HEK293 (cell line): ENCODE results near the gene GRIK2.

Experiments
- CTCF ChIA-PET: fragments of 350-600 bp; formaldehyde crosslinking; extraction: SDS; loops from one replicate; lab custom pipeline; 2021; ENCODE audit warnings: antibody characterized with exemption; lab: Yijun Ruan, JAX
- POLR2A ChIA-PET: fragments of 300-600 bp; formaldehyde crosslinking; extraction: SDS; loops from one replicate; lab custom pipeline; 2020; ENCODE audit warnings: antibody characterized with exemption, inconsistent platforms; lab: Yijun Ruan, JAX
- H3K27ac ChIP-seq: fragments of 200-500 bp; sonication (Bioruptor generic); 2 replicates; pipeline ENCODE4 v1.5.1; 2014; ENCODE audit warnings: low read depth, low read length, control low read depth, inconsistent platforms; ENCODE audit errors: extremely low read depth
- H3K36me3 ChIP-seq, 2 experiments: fragments of 200-500 bp in 1 of 2; sonication (Bioruptor generic) in 1 of 2; 1 replicate in 1 of 2; 2 replicates in 1 of 2; pipeline ENCODE4 v1.5.1; 2014 to 2017; ENCODE audit warnings: inconsistent platforms in 2 of 2, low read length in 2 of 2; ENCODE audit not compliant: control insufficient read depth in 2 of 2, insufficient read depth in 1 of 2
- H3K4me1 ChIP-seq: fragments of 200-500 bp; sonication (Bioruptor generic); 2 replicates; pipeline ENCODE4 v1.5.1; 2014; ENCODE audit warnings: mild to moderate bottlenecking, low read length, inconsistent platforms; ENCODE audit not compliant: control insufficient read depth, insufficient read depth
- H3K4me3 ChIP-seq: 2 replicates; pipeline ENCODE4 v1.5.1; 2011; ENCODE audit warnings: low read depth, mild to moderate bottlenecking, control low read depth, low read length, moderate library complexity
- H3K9me3 ChIP-seq: fragments of 200-500 bp; sonication (Bioruptor generic); 2 replicates; pipeline ENCODE4 v1.5.1; 2014; ENCODE audit warnings: low read depth, low read length, inconsistent platforms; ENCODE audit not compliant: control insufficient read depth, insufficient read depth
- GLI2 ChIP-seq: fragments of 450-650 bp; formaldehyde crosslinking; IDR thresholded peaks from 2 replicates; pipeline ENCODE4; 2017; ENCODE audit warnings: missing biosample characterization, missing genetic modification characterization, low read depth, borderline replicate concordance
- GLIS2 ChIP-seq: fragments of 450-650 bp; formaldehyde crosslinking; IDR thresholded peaks from 2 replicates; pipeline ENCODE4 v1.5.1; 2016; ENCODE audit warnings: missing biosample characterization, missing genetic modification characterization
- HOXC10 ChIP-seq: sonication (generic); formaldehyde crosslinking; IDR thresholded peaks from 2 replicates; pipeline ENCODE4 v1.8.1; 2023; ENCODE audit warnings: mild to moderate bottlenecking, missing genetic modification reagents
- IKZF3 ChIP-seq: fragments of 450-650 bp; IDR thresholded peaks from 2 replicates; pipeline ENCODE4 v1.5.0; 2018; ENCODE audit warnings: missing biosample characterization, mild to moderate bottlenecking, missing genetic modification characterization, moderate library complexity
- INSM2 ChIP-seq: fragments of 450-650 bp; formaldehyde crosslinking; IDR thresholded peaks from 2 replicates; pipeline ENCODE4 v1.5.1; 2016; ENCODE audit warnings: missing biosample characterization, missing genetic modification characterization
- KLF1 ChIP-seq: fragments of 450-650 bp; formaldehyde crosslinking; IDR thresholded peaks from 2 replicates; pipeline ENCODE4 v1.5.1; 2016; ENCODE audit warnings: missing biosample characterization, missing genetic modification characterization
- MEIS1 ChIP-seq: sonication (generic); formaldehyde crosslinking; IDR thresholded peaks from 2 replicates; pipeline ENCODE4 v1.8.1; 2022; ENCODE audit warnings: missing genetic modification reagents, mild to moderate bottlenecking, borderline replicate concordance
- PATZ1 ChIP-seq: fragments of 450-650 bp; formaldehyde crosslinking; IDR thresholded peaks from 2 replicates; pipeline ENCODE4 v1.5.1; 2016; ENCODE audit warnings: missing biosample characterization, missing genetic modification characterization
- PRDM1 ChIP-seq: fragments of 450-650 bp; formaldehyde crosslinking; IDR thresholded peaks from 2 replicates; pipeline ENCODE4; 2016; ENCODE audit warnings: missing biosample characterization, missing genetic modification characterization
- RBAK ChIP-seq: fragments of 450-650 bp; formaldehyde crosslinking; IDR thresholded peaks from 2 replicates; pipeline ENCODE4 v1.5.1; 2016; ENCODE audit warnings: missing biosample characterization, missing genetic modification characterization
- ZBTB20 ChIP-seq: fragments of 450-650 bp; formaldehyde crosslinking; IDR thresholded peaks from 2 replicates; pipeline ENCODE4 v1.5.1; 2016; ENCODE audit warnings: missing biosample characterization, missing genetic modification characterization
- ZBTB21 ChIP-seq: fragments of 450-650 bp; formaldehyde crosslinking; IDR thresholded peaks from 2 replicates; pipeline ENCODE4 v1.5.1; 2017; ENCODE audit warnings: missing biosample characterization, missing genetic modification characterization
- ZIC2 ChIP-seq: fragments of 450-650 bp; formaldehyde crosslinking; IDR thresholded peaks from 2 replicates; pipeline ENCODE4 v1.5.1; 2016; ENCODE audit warnings: missing biosample characterization, missing genetic modification characterization
- ZNF121 ChIP-seq: fragments of 450-650 bp; formaldehyde crosslinking; IDR thresholded peaks from 2 replicates; pipeline ENCODE4 v1.5.1; 2016; ENCODE audit warnings: missing biosample characterization, missing genetic modification characterization
- ZNF169 ChIP-seq: fragments of 450-650 bp; formaldehyde crosslinking; IDR thresholded peaks from 2 replicates; pipeline ENCODE4 v1.5.1; 2016; ENCODE audit warnings: missing biosample characterization, missing genetic modification characterization
- ZNF202 ChIP-seq: fragments of 450-650 bp; formaldehyde crosslinking; IDR thresholded peaks from 2 replicates; pipeline ENCODE4 v1.5.1; 2016; ENCODE audit warnings: missing biosample characterization, missing genetic modification characterization, borderline replicate concordance
- ZNF214 ChIP-seq: fragments of 450-650 bp; formaldehyde crosslinking; IDR thresholded peaks from 2 replicates; pipeline ENCODE4 v1.5.1; 2017; ENCODE audit warnings: missing biosample characterization, mild to moderate bottlenecking, missing genetic modification characterization, borderline replicate concordance
- ZNF248 ChIP-seq: fragments of 450-650 bp; formaldehyde crosslinking; IDR thresholded peaks from 2 replicates; pipeline ENCODE4 v1.5.1; 2017; ENCODE audit warnings: missing biosample characterization, missing genetic modification characterization
- ZNF354C ChIP-seq: fragments of 450-650 bp; formaldehyde crosslinking; IDR thresholded peaks from 2 replicates; pipeline ENCODE4 v1.5.1; 2016; ENCODE audit warnings: missing biosample characterization, missing genetic modification characterization, low read depth, borderline replicate concordance
- ZNF623 ChIP-seq: fragments of 450-650 bp; formaldehyde crosslinking; IDR thresholded peaks from 2 replicates; pipeline ENCODE4 v1.5.1; 2016; ENCODE audit warnings: missing biosample characterization, missing genetic modification characterization
- ZNF639 ChIP-seq: fragments of 450-650 bp; formaldehyde crosslinking; IDR thresholded peaks from 2 replicates; pipeline ENCODE4 v1.5.1; 2016; ENCODE audit warnings: missing biosample characterization, missing genetic modification characterization
- ZNF654 ChIP-seq: fragments of 450-650 bp; formaldehyde crosslinking; IDR thresholded peaks from 2 replicates; pipeline ENCODE4 v1.5.1; 2016; ENCODE audit warnings: low read depth, missing biosample characterization, missing genetic modification characterization
- TF ChIP-seq, protein P1 (sequence below): fragments of 450-650 bp; formaldehyde crosslinking; conservative IDR thresholded peaks from 2 replicates; pipeline ENCODE4 v1.5.1; 2016; ENCODE audit warnings: low read depth, missing biosample characterization, missing genetic modification characterization

GRIK2 gene

GRCh38 chr6:101747716-101748115 is 354.2 kb downstream of the GRIK2 start:
- H3K4me1 ChIP-seq: no peaks in the 10 kb centered on the region
- no peaks in the 10 kb centered on the region for H3K36me3 ChIP-seq
- POLR2A ChIA-PET: no interaction called here
- H3K9me3 ChIP-seq: no peaks in the 10 kb centered on the region
- TF ChIP-seq PRDM1 (tag by site-specific recombination) (no peak), ZNF169 (no peak), ZNF121 (tag by site-specific recombination) (no peak), ZBTB21 (no peak), PATZ1 (tag by site-specific recombination) (no peak)
- no peak overlapping the region for H3K4me3 ChIP-seq
- H3K27ac ChIP-seq: no peak overlapping the region
- CTCF ChIA-PET: no interaction called here

GRCh38 chr6:101755931-101756330 is 362.4 kb downstream of the GRIK2 start:
- Histone ChIP-seq H3K27ac (no peak overlapping the region), H3K4me3 (no peak overlapping the region), H3K9me3 (no peaks in the 10 kb centered on the region), H3K4me1 (no peaks in the 10 kb centered on the region), H3K36me3 (no peaks in the 10 kb centered on the region)
- POLR2A ChIA-PET: no interaction called here
- TF ChIP-seq GLI2 (tag by site-specific recombination) (no peak), INSM2 (tag by site-specific recombination) (no peak), HOXC10 (CRISPR knock-in tag) (no peak), IKZF3 (tag by site-specific recombination) (no peak), PATZ1 (tag by site-specific recombination) (no peak), ZNF654 (no peak), ZNF639 (tag by site-specific recombination) (no peak), MEIS1 (CRISPR knock-in tag) (no peak), ZNF354C (tag by site-specific recombination) (no peak)
- CTCF ChIA-PET: no interaction called here

DNA sequence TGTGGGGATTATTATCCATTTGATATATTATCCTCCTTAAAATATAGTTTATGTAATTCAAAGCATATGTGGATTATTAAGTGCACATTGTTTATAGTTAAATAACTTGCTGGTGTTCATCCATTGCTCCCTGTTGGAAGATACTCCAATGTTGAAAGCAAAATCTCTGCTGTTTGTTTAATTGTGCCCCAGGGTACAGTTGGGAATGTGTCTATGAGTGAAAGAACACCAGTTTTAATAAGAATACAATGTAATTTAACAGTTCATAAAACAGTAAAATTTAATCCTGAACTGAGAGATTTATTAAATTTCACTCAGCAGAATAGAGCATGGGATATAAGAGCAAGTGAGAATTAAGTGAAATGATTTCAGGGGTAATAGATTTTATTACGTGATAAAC is 364.9 kb downstream of the GRIK2 start:
- ChIA-PET POLR2A (no interaction called here), CTCF (no interaction called here)
- H3K27ac ChIP-seq: no peak overlapping the region
- H3K4me1 ChIP-seq: no peaks in the 10 kb centered on the region
- H3K9me3 ChIP-seq: no peaks in the 10 kb centered on the region
- H3K36me3 ChIP-seq: no peaks in the 10 kb centered on the region
- H3K4me3 ChIP-seq: no peak overlapping the region
- no peak for TF ChIP-seq ZNF623 (tag by site-specific recombination)
- TF ChIP-seq ZBTB20 (tag by site-specific recombination): no peak
- TF ChIP-seq IKZF3 (tag by site-specific recombination): no peak
- no peak for TF ChIP-seq ZIC2 (tag by site-specific recombination)
- no peak for TF ChIP-seq RBAK (tag by site-specific recombination)
- TF ChIP-seq ZNF214 (tag by site-specific recombination): no peak
- TF ChIP-seq ZNF248 (tag by site-specific recombination): no peak
- no peak for TF ChIP-seq ZNF202 (tag by site-specific recombination)
- no peak for TF ChIP-seq KLF1 (tag by site-specific recombination)
- TF ChIP-seq GLIS2 (tag by site-specific recombination): no peak
- TF ChIP-seq, protein P1, sequence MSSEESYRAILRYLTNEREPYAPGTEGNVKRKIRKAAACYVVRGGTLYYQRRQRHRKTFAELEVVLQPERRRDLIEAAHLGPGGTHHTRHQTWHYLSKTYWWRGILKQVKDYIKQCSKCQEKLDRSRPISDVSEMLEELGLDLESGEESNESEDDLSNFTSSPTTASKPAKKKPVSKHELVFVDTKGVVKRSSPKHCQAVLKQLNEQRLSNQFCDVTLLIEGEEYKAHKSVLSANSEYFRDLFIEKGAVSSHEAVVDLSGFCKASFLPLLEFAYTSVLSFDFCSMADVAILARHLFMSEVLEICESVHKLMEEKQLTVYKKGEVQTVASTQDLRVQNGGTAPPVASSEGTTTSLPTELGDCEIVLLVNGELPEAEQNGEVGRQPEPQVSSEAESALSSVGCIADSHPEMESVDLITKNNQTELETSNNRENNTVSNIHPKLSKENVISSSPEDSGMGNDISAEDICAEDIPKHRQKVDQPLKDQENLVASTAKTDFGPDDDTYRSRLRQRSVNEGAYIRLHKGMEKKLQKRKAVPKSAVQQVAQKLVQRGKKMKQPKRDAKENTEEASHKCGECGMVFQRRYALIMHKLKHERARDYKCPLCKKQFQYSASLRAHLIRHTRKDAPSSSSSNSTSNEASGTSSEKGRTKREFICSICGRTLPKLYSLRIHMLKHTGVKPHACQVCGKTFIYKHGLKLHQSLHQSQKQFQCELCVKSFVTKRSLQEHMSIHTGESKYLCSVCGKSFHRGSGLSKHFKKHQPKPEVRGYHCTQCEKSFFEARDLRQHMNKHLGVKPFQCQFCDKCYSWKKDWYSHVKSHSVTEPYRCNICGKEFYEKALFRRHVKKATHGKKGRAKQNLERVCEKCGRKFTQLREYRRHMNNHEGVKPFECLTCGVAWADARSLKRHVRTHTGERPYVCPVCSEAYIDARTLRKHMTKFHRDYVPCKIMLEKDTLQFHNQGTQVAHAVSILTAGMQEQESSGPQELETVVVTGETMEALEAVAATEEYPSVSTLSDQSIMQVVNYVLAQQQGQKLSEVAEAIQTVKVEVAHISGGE: no peak
